Aorta (tissue), 5 donors: ENCODE measurements around the gene QSER1. TPM values are rescaled to one million over a fixed set of nuclear protein-coding genes. Genes with fewer than 3 reads are reported as not detected.
"Not testable (repeated sequence)": the region's sequence is repeated elsewhere in the genome, so short reads cannot be mapped to it uniquely, and the experiment has no call there.

ENCODE experiments used
- ATAC-seq: fragments of 200-7000 bp; cut with Tn5 transposase; one replicate; pipeline ENCODE4 v1.9.1; 2022; ENCODE audit warnings: moderate library complexity; ENCODE audit not compliant: low FRiP score
- DNase-seq, 2 donors: peaks; one replicate each; pipeline ENCODE4 v3.0.0-alpha.2; 2020
- H3K27ac ChIP-seq, 2 donors: one replicate each; pipeline ENCODE4 v1.5.1; 2013; ENCODE audit warnings: low read length in 2 of 2, mild to moderate bottlenecking in 2 of 2, moderate library complexity in 2 of 2, control low read depth in 1 of 2, inconsistent platforms in 1 of 2, low read depth in 1 of 2
- H3K27me3 ChIP-seq, 2 donors: one replicate each; pipeline ENCODE4 v1.6.1; 2013; ENCODE audit warnings: control low read depth in 1 of 2, low read length in 1 of 2, mild to moderate bottlenecking in 1 of 2, moderate library complexity in 1 of 2; ENCODE audit not compliant: insufficient read depth in 2 of 2, control insufficient read depth in 1 of 2
- H3K36me3 ChIP-seq, 2 donors: one replicate each; pipeline ENCODE4 v1.6.1; 2013; ENCODE audit warnings: control low read depth in 1 of 2, low read length in 1 of 2, mild to moderate bottlenecking in 1 of 2; ENCODE audit not compliant: insufficient read depth in 2 of 2, control insufficient read depth in 1 of 2
- H3K4me1 ChIP-seq, 2 donors: one replicate each; pipeline ENCODE4 v1.6.1; 2013; ENCODE audit warnings: low read length in 2 of 2, control low read depth in 1 of 2, mild to moderate bottlenecking in 1 of 2, moderate library complexity in 1 of 2; ENCODE audit not compliant: insufficient read depth in 2 of 2, control insufficient read depth in 1 of 2
- H3K4me3 ChIP-seq, 2 donors: one replicate each; pipeline ENCODE4 v1.5.1; 2013; ENCODE audit warnings: low read length in 2 of 2, control low read depth in 1 of 2, mild to moderate bottlenecking in 1 of 2
- H3K9me3 ChIP-seq: one replicate; pipeline ENCODE4 v1.6.1; 2013; ENCODE audit warnings: mild to moderate bottlenecking, low read length; ENCODE audit not compliant: control insufficient read depth
- WGBS, 2 donors: extraction: QIAGEN DNeasy Blood & Tissue Kit; methylation state at CpG; one replicate each; pipeline ENCODE4 v1.1.7; 2013; 5-methylcytosine and 5-hydroxymethylcytosine counted together
- intact Hi-C, 2 donors: fragments of 100-400 bp; cut with DNase I; formaldehyde crosslinking; loops; one replicate each; pipeline versions ENCODE4 v1.14.2 to v1.15.0; 2022
- polyA plus RNA-seq, 2 donors: library from polyadenylated mRNA; stranded (reverse); fragments of 200-250 nt; gene quantifications; one replicate each; pipeline ENCODE4 v1.2.3, GENCODE V29; 2013
- total RNA-seq, 2 donors: library from RNA; stranded (reverse); fragmentation: NEBNext Ultra II Directional; extraction: Animal tissue kit (Norgen Biotek cat#: 25700); gene quantifications; one replicate each; pipeline ENCODE4 v1.2.1, GENCODE V29; 2021
- donor health status: healthy with polysubstance abuse.
- donor health status: Bipolar disorder and iron deficiency.
- donor health status: DM: no; HTN: no; CAD: no.
- donor health status: DM: no; HTN: no; CAD: no.
- donor health status: DM: yes; HTN: yes; CAD: no.

QSER1 gene
- total and polyA plus RNA-seq, 4 donors = 2.5 to 34.3 (median 13.0) TPM

DNA sequence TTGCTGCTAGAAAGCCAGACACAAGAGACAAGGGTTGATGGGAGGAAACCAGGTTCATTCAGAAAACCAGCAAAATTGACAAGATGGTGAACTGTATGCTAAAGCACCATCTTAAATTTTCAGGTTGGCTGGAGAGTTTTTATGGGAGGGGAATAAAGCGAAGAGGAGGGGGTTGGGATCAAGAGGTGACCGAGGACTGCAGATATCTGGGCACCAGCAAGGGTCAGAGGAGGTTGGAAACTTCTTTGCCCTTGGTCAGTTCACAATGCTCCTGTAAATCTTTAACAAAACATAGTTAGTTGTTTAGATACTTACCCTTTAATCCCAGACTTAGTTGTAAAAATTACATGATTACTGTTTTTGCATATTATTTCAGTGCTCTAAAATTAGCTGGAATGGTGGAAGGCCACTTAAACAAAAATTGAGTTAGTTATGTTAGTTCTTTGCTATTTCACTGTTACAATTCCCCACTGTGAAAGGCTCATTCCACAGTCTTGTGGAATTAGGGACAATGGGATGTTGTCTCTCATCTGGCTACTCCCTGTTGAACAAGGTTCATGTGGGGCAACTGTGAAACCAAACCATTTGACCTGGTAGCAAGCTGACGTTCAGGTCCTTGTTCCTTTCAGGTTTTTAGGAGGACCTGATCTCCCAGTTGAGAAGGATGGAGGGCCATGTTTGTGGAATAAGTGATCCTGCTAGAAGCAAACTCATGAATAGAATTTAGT, 30.6 kb upstream of the QSER1 start:
- no peaks in the 10 kb centered on the region for H3K27me3 ChIP-seq
- no peak for ATAC-seq
- H3K4me1 ChIP-seq = no peaks in the 10 kb centered on the region
- intact Hi-C loops = no loop called here
- no peaks in the 10 kb centered on the region for H3K9me3 ChIP-seq
- 66 to 77% methylated on average over 3 of the region's 3 CpGs for WGBS, 2 donors
- H3K36me3 ChIP-seq = no peaks in the 10 kb centered on the region
- H3K27ac ChIP-seq = no peak overlapping the region
- H3K4me3 ChIP-seq = no peak overlapping the region
- no peak for DNase-seq

DNA sequence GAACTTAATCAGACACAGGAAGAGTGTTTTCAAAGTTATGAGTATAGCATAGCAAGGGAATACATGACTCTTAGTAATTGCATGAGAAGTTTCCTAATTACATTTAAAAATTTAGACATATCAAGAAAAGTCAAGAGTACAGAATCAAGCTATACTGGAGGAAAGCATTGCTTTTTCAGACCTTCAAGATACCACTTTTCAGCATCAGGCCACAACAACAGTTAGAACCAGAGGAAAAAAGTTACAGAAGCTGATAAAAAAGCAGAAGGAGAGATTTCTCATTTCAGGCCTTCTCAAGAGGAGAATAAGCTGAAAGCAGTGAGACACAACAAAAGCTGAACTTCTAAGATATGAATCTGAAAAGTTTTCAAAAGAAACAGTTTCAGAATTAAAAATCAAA, 28.1 kb upstream of the QSER1 start:
- ATAC-seq (no peak), DNase-seq (no peak)
- no peaks in the 10 kb centered on the region for H3K36me3 ChIP-seq
- H3K4me3 ChIP-seq = no peak overlapping the region
- no peaks in the 10 kb centered on the region for H3K27me3 ChIP-seq
- intact Hi-C loops = no loop called here
- H3K27ac ChIP-seq = no peak overlapping the region
- no peaks in the 10 kb centered on the region for H3K4me1 ChIP-seq
- peaks cover 1% of the 10 kb centered on the region for H3K9me3 ChIP-seq

DNA sequence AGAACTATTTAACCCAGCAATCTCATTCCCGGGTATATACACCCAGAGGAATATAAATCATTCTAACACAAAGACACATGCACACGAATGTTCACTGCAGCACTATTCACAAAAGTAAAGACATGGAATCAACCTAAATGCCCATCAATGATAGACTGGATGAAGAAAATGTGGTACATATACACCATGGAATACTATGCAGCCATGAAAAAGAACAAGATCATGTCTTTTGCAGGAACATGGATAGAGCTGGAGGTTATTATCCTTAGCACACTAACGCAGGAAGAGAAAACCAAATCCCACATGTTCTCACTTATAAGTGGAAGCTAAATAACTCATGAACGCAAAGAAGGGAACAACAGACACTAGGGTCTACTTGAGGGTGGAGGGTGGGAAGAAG, 23.9 kb upstream of the QSER1 start:
- DNase-seq, H3K27ac ChIP-seq, intact Hi-C loops, ATAC-seq, H3K36me3 ChIP-seq, H3K4me1 ChIP-seq, H3K27me3 ChIP-seq, H3K4me3 ChIP-seq, H3K9me3 ChIP-seq: not testable (repeated sequence)
- WGBS, 2 donors = 67 to 76% methylated on average over 4 of the region's 4 CpGs

DNA sequence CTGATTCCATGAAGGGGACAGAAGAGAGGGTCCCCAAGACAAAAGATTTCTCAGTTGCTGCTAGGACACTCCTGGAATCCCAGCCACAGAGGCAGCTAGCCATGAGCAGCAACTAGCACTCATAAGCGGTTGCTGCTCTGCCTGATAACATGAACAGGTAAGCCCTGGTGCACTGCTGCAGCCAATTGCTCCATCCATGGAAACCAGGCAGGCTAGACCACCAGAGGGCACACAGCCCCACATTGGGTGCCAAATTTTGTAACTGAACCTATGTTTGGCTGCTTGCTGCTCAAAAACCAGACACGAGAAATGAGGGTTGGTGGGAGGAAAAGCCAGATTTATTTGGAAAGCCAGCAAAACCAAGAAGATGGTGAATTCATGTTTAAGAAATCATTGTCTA, 21.9 kb upstream of the QSER1 start:
- Histone ChIP-seq H3K27me3 (no peaks in the 10 kb centered on the region), H3K4me1 (no peaks in the 10 kb centered on the region), H3K27ac (no peak overlapping the region), H3K9me3 (peaks cover 6% of the 10 kb centered on the region), H3K4me3 (no peak overlapping the region), H3K36me3 (no peaks in the 10 kb centered on the region)
- intact Hi-C loops = no loop called here
- ATAC-seq = no peak
- no peak for DNase-seq
- 46 to 50% methylated on average over 2 of the region's 2 CpGs for WGBS, 2 donors

DNA sequence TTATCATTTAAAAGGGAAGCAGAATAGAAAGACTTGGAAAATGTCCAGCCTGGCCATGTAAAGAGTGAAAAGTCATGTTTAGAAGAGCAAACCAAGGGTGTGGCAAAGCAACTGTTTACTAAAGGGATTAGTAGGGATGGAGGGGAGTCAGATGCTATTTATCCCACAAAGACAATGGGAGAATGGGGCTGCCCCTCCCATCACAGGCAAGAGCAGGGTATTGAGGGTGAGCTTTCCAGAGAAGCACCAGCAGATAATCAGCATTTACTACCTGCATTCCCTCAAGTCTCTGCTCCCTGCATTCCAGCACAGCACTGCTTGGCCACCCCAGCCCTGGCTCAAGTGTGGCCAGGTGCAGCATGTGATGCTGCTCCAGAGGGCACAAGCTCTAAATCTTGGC, 18.5 kb upstream of the QSER1 start:
- ATAC-seq (no peak), DNase-seq (no peak)
- intact Hi-C loops = no loop called here
- Histone ChIP-seq H3K36me3 (no peaks in the 10 kb centered on the region), H3K4me1 (no peaks in the 10 kb centered on the region), H3K27ac (no peak overlapping the region), H3K9me3 (peaks cover 5% of the 10 kb centered on the region), H3K27me3 (no peaks in the 10 kb centered on the region), H3K4me3 (no peak overlapping the region)

DNA sequence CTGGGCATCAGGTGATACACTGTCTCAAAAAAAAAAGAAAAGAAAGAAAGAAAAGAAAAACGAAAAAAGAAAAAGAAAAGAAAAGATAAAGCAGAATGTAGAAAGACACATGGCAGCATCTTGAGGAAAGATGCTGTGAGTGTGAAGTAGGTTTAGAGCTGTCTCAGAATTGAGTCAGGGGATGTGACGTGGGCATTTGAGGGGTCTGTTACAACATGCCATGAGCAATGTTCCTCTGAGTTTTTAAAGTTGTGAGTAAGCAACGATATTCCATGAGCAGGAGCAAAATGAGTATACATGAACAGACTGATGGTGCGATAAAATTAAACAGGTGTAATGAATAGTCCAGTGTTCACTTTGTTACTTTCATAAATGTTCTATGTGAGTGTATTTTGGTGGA, 11.3 kb upstream of the QSER1 start:
- ATAC-seq = no peak
- no peaks in the 10 kb centered on the region for H3K9me3 ChIP-seq
- H3K27ac ChIP-seq = no peak overlapping the region
- DNase-seq = no peak
- intact Hi-C loops = no loop called here
- 59 to 73% methylated on average over 4 of the region's 4 CpGs for WGBS, 2 donors
- H3K27me3 ChIP-seq = no peaks in the 10 kb centered on the region
- H3K4me1 ChIP-seq = no peaks in the 10 kb centered on the region
- H3K4me3 ChIP-seq = no peak overlapping the region
- no peaks in the 10 kb centered on the region for H3K36me3 ChIP-seq

DNA sequence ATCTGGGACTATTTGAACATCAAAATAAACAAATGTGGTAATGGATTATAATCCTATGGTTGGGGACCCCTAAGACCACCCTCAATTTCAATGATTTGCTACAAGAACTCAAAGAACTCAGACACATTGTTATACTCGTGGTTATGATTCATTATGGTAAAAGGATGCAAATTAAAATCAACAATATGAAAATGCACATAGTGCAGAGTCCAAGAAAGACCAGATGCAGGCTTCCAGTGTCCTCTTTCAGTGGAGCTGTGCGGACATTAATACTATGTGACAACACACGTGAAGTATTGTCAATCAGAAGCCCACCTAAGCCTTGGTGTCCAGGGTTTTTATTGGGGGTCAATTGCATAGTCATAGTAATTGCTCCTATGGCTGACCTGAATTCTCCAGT, 9.2 kb upstream of the QSER1 start:
- Histone ChIP-seq H3K4me1 (no peaks in the 10 kb centered on the region), H3K36me3 (no peaks in the 10 kb centered on the region), H3K27me3 (no peaks in the 10 kb centered on the region), H3K9me3 (no peaks in the 10 kb centered on the region), H3K27ac (no peak overlapping the region), H3K4me3 (no peak overlapping the region)
- ATAC-seq (no peak), DNase-seq (no peak)
- intact Hi-C loops = no loop called here
- 72 to 90% methylated on average over 3 of the region's 3 CpGs for WGBS, 2 donors

DNA sequence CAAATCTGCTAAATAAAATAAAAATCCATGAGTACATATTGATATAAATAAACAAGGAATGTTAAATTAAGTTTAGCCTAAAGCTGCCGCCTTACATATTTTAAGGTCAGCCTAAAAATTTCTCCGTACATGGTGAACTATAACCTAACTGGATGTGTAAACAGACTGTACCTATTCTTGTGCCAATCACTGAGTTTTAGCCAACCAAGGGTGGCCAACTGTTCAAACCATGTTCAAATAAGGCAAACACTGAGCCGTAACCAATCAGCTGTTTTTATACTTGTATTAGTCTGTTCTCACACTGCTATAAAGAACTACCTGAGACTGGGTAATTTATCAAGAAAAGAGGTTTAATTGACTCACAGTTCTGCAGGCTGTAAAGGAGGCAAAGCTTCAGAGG, 8.6 kb upstream of the QSER1 start:
- DNase-seq (no peak), ATAC-seq (no peak)
- 71 to 81% methylated on average over 3 of the region's 3 CpGs for WGBS, 2 donors
- Histone ChIP-seq H3K4me1 (no peaks in the 10 kb centered on the region), H3K9me3 (no peaks in the 10 kb centered on the region), H3K4me3 (no peak overlapping the region), H3K36me3 (no peaks in the 10 kb centered on the region), H3K27me3 (no peaks in the 10 kb centered on the region), H3K27ac (no peak overlapping the region)
- intact Hi-C loops = no loop called here

DNA sequence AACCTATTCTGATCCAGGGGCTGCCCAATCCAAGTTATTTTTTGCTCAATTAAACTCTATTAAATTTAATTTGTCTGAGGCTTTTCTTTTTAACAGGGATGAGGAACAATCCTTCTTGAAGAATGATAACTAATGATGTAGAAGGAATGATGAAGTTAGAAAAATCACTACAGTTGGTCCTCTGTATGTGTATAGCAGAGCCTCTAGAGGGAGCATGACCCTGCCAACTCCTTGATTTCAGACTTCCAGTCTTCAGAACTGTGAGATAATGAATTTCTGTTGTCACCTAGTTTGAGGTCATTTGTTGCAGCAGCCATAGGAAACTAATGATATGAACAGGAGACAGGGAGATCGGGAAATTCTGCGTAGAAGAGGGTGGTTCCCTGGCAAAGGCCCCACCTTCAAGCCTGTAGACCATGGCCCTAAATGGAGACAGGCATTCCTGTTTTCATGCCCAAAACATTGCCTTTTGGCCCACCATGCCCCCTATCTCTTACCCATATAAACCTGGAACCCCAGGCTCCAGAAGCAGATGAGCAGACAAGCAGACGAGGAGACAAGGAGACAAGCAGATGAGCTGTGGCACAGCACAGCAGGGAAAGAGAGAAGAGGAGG, 7.7 kb upstream of the QSER1 start:
- H3K36me3 ChIP-seq = no peaks in the 10 kb centered on the region
- H3K4me1 ChIP-seq = no peaks in the 10 kb centered on the region
- no peaks in the 10 kb centered on the region for H3K9me3 ChIP-seq
- intact Hi-C loops = no loop called here
- 78% methylated on average over 3 of the region's 3 CpGs for WGBS, 2 donors
- ATAC-seq = no peak
- DNase-seq = no peak
- H3K27me3 ChIP-seq = no peaks in the 10 kb centered on the region
- no peak overlapping the region for H3K4me3 ChIP-seq
- no peak overlapping the region for H3K27ac ChIP-seq
